T-cell (primary cell): ENCODE measurements around the gene ARHGAP32. TPM values are rescaled to one million over a fixed set of nuclear protein-coding genes. Genes with fewer than 3 reads are reported as not detected.

ENCODE experiments used
- ATAC-seq, 4 experiments: fragments of 200-7000 bp in 3 of 4; fragments of 150-1000 bp in 1 of 4; cut with Tn5 transposase; replicated peaks in 1 of 4; 1 replicate in 3 of 4; 2 replicates in 1 of 4; pipeline ENCODE4 v1.10.0; 2021; ENCODE audit warnings: moderate library complexity in 3 of 4, mild to moderate bottlenecking in 2 of 4, moderate number of reproducible peaks in 1 of 4
- CTCF ChIA-PET, 2 donors: fragments of 300-600 bp; sonication (Branson Sonifier 250); formaldehyde crosslinking; loops; one replicate each; lab custom pipeline; 2022; ENCODE audit warnings: antibody characterized with exemption in 2 of 2; lab: Charles Lee
- POLR2A ChIA-PET, 2 donors: fragments of 300-600 bp; sonication (Branson Sonifier 250); formaldehyde crosslinking; loops; one replicate each; lab custom pipeline; 2022; ENCODE audit warnings: antibody characterized with exemption in 2 of 2; lab: Charles Lee
- DNase-seq, 35 experiments: peaks; one replicate each; pipeline versions ENCODE4 v3.0.0 to v3.0.0-alpha.2; 2013 to 2023
- H3K27ac ChIP-seq: one replicate; pipeline ENCODE4 v1.5.1; 2013; ENCODE audit warnings: low read length
- H3K27me3 ChIP-seq, 2 experiments: replicated peaks in 1 of 2; 1 replicate in 1 of 2; 2 replicates in 1 of 2; pipeline versions ENCODE4 v1.6.1 to v1.7.0; 2013; ENCODE audit warnings: low read length in 1 of 2, mixed read lengths in 1 of 2; ENCODE audit not compliant: control insufficient read depth in 2 of 2, insufficient read depth in 2 of 2; ENCODE audit errors: extremely low read depth in 1 of 2
- H3K36me3 ChIP-seq, 2 donors: 1 replicate in 1 of 2; 2 replicates in 1 of 2; pipeline versions ENCODE4 v1.6.1 to v1.7.0; 2013; ENCODE audit warnings: low read length in 1 of 2; ENCODE audit not compliant: control insufficient read depth in 2 of 2, insufficient read depth in 1 of 2; ENCODE audit errors: extremely low read depth in 1 of 2
- H3K4me1 ChIP-seq, 2 experiments: 1 replicate in 1 of 2; 2 replicates in 1 of 2; pipeline versions ENCODE4 v1.6.1 to v1.7.0; 2013; ENCODE audit warnings: low read length in 2 of 2, mixed read lengths in 1 of 2; ENCODE audit not compliant: insufficient read depth in 2 of 2, control insufficient read depth in 1 of 2; ENCODE audit errors: extremely low read depth in 1 of 2
- H3K4me3 ChIP-seq, 2 donors: 1 replicate in 1 of 2; 2 replicates in 1 of 2; pipeline versions ENCODE4 v1.5.1 to v1.7.0; 2013; ENCODE audit warnings: mild to moderate bottlenecking in 2 of 2, low read length in 1 of 2, moderate library complexity in 1 of 2; ENCODE audit not compliant: control insufficient read depth in 1 of 2; ENCODE audit errors: extremely low read depth in 1 of 2
- H3K9me3 ChIP-seq: 2 replicates; pipeline ENCODE4 v1.7.0; 2013
- H3K27ac Mint-ChIP-seq, 2 donors: one replicate each; pipeline ENCODE4 v1.8.0; 2020 to 2021; ENCODE audit warnings: mild to moderate bottlenecking in 2 of 2, mixed read lengths in 2 of 2
- H3K27me3 Mint-ChIP-seq, 2 donors: one replicate each; pipeline ENCODE4 v1.8.0; 2021 to 2022; ENCODE audit warnings: mixed read lengths in 2 of 2
- H3K36me3 Mint-ChIP-seq: one replicate; pipeline ENCODE4 v1.8.0; 2021; ENCODE audit warnings: mixed read lengths
- H3K4me1 Mint-ChIP-seq, 3 donors: one replicate each; pipeline ENCODE4 v1.8.0; 2020 to 2022; ENCODE audit warnings: mixed read lengths in 3 of 3, mild to moderate bottlenecking in 1 of 3
- H3K4me3 Mint-ChIP-seq, 3 donors: one replicate each; pipeline ENCODE4 v1.8.0; 2020 to 2022; ENCODE audit warnings: mild to moderate bottlenecking in 3 of 3, mixed read lengths in 3 of 3, moderate library complexity in 3 of 3
- H3K9me3 Mint-ChIP-seq, 3 donors: one replicate each; pipeline ENCODE4 v1.8.0; 2020 to 2022; ENCODE audit warnings: mixed read lengths in 3 of 3
- WGBS: methylation state at CpG from one replicate; pipeline ENCODE4 v1.1.5; 2013; ENCODE audit warnings: missing lambda C conversion rate; ENCODE audit not compliant: insufficient coverage; 5-methylcytosine and 5-hydroxymethylcytosine counted together
- total RNA-seq, 35 experiments: library from RNA in 6 of 35; stranded (reverse) in 6 of 35; fragments of 120-200 nt in 1 of 35; gene quantifications; one replicate each; pipeline versions ENCODE4 v1.2.1 to v1.2.4 and lab custom pipeline; 2013 to 2026

The ARHGAP32 gene
- total RNA-seq, 5 donors from 2014 or later (not counting 1 experiment from before 2014, with no cell fraction given): 4.4 to 7.8 (median 6.5) TPM

- Histone ChIP-seq H3K9me3 (no peaks in the 10 kb centered on the region), H3K4me1 (no peaks in the 10 kb centered on the region), H3K27me3 (peaks cover 0 to 2% of the 10 kb centered on the region in 2 experiments), H3K36me3 (no peaks in the 10 kb centered on the region), H3K4me3 (no peak overlapping the region), H3K27ac (no peak overlapping the region)
- Mint-ChIP-seq H3K4me3 (no peak overlapping the region), H3K27me3 (peaks cover 15 to 25% of the 10 kb centered on the region in 2 donors), H3K4me1 (no peaks in the 10 kb centered on the region), H3K36me3 (no peaks in the 10 kb centered on the region), H3K27ac (no peak overlapping the region), H3K9me3 (no peaks in the 10 kb centered on the region)
- ChIA-PET POLR2A (no interaction called here), CTCF (interaction anchor here in 1 of 2 donors (0.9 kb wide), 1 partner anchor 9 kb away, joined by 4 read pairs; no protein-coding TSS in a partner anchor)
- DNase-seq (no peak), ATAC-seq (no peak)
- WGBS: 23% methylated on average over 3 of the region's 3 CpGs
These were observed 243.5 kb downstream of the ARHGAP32 start for GRCh38 chr11:128948583-128948982.

- POLR2A ChIA-PET: no interaction called here
- ATAC-seq: no peak
- H3K27ac ChIP-seq: no peak overlapping the region
- no peak overlapping the region for H3K4me3 ChIP-seq
- H3K4me1 ChIP-seq: no peaks in the 10 kb centered on the region
- Mint-ChIP-seq H3K27ac (no peak overlapping the region), H3K9me3 (no peaks in the 10 kb centered on the region), H3K27me3 (peaks cover 8 to 29% of the 10 kb centered on the region in 2 donors), H3K4me1 (no peaks in the 10 kb centered on the region), H3K4me3 (no peak overlapping the region), H3K36me3 (no peaks in the 10 kb centered on the region)
- H3K36me3 ChIP-seq: no peaks in the 10 kb centered on the region
- CTCF ChIA-PET: no interaction called here
- WGBS: 80% methylated on average over 1 of the region's 2 CpGs
- peaks cover 0 to 2% of the 10 kb centered on the region in 2 experiments for H3K27me3 ChIP-seq
- no peak for DNase-seq
- H3K9me3 ChIP-seq: no peaks in the 10 kb centered on the region
These were observed 244.4 kb downstream of the ARHGAP32 start for GRCh38 chr11:128947773-128948172.

- ATAC-seq (no peak), DNase-seq (no peak)
- WGBS: no CpG with 5 or more reads among the region's 2 CpGs
- H3K27ac ChIP-seq: no peak overlapping the region
- H3K4me3 Mint-ChIP-seq: no peak overlapping the region
- H3K4me3 ChIP-seq: no peak overlapping the region
- H3K36me3 ChIP-seq: no peaks in the 10 kb centered on the region
- no peaks in the 10 kb centered on the region for H3K4me1 ChIP-seq
- no peaks in the 10 kb centered on the region for H3K4me1 Mint-ChIP-seq
- no peaks in the 10 kb centered on the region for H3K36me3 Mint-ChIP-seq
- no peak overlapping the region for H3K27ac Mint-ChIP-seq
- peaks cover 7 to 29% of the 10 kb centered on the region in 2 donors for H3K27me3 Mint-ChIP-seq
- no peaks in the 10 kb centered on the region for H3K9me3 ChIP-seq
- H3K27me3 ChIP-seq: peaks cover 0 to 10% of the 10 kb centered on the region in 2 experiments
- ChIA-PET POLR2A (interaction anchor here in 1 of 2 donors (0.7 kb wide), 1 partner anchor 1301 kb away, joined by 3 read pairs; no protein-coding TSS in a partner anchor), CTCF (interaction anchor here in 1 of 2 donors (1.4 kb wide), 1 partner anchor 10 kb away, joined by 5 read pairs; no protein-coding TSS in a partner anchor)
- H3K9me3 Mint-ChIP-seq: no peaks in the 10 kb centered on the region
These were observed 245.5 kb downstream of the ARHGAP32 start for GRCh38 chr11:128946648-128947047.

- no peaks in the 10 kb centered on the region for H3K4me1 Mint-ChIP-seq
- H3K27me3 ChIP-seq: peaks cover 0 to 24% of the 10 kb centered on the region in 2 experiments
- H3K4me1 ChIP-seq: no peaks in the 10 kb centered on the region
- H3K27ac Mint-ChIP-seq: no peak overlapping the region
- no peak overlapping the region for H3K4me3 Mint-ChIP-seq
- H3K9me3 Mint-ChIP-seq: no peaks in the 10 kb centered on the region
- peaks cover 7 to 29% of the 10 kb centered on the region in 2 donors for H3K27me3 Mint-ChIP-seq
- ATAC-seq (no peak), DNase-seq (no peak)
- POLR2A ChIA-PET: no interaction called here
- no peaks in the 10 kb centered on the region for H3K36me3 ChIP-seq
- CTCF ChIA-PET: interaction anchor here in 1 of 2 donors (1.1 kb wide), 1 partner anchor 786 kb away, joined by 3 read pairs; no protein-coding TSS in a partner anchor
- no peaks in the 10 kb centered on the region for H3K36me3 Mint-ChIP-seq
- WGBS: 86% methylated on average over 13 of the region's 16 CpGs
- H3K9me3 ChIP-seq: no peaks in the 10 kb centered on the region
- H3K4me3 ChIP-seq: no peak overlapping the region
- no peak overlapping the region for H3K27ac ChIP-seq
These were observed 248.6 kb downstream of the ARHGAP32 start for GRCh38 chr11:128943428-128943976.

- no peaks in the 10 kb centered on the region for H3K9me3 ChIP-seq
- no peaks in the 10 kb centered on the region for H3K4me1 Mint-ChIP-seq
- H3K36me3 Mint-ChIP-seq: no peaks in the 10 kb centered on the region
- peaks cover 3 to 26% of the 10 kb centered on the region in 2 donors for H3K27me3 Mint-ChIP-seq
- H3K27me3 ChIP-seq: peaks cover 0 to 25% of the 10 kb centered on the region in 2 experiments
- H3K9me3 Mint-ChIP-seq: no peaks in the 10 kb centered on the region
- ChIA-PET CTCF (interaction anchor here in 1 of 2 donors (1.1 kb wide), 1 partner anchor 786 kb away, joined by 3 read pairs; no protein-coding TSS in a partner anchor), POLR2A (no interaction called here)
- H3K36me3 ChIP-seq: no peaks in the 10 kb centered on the region
- no peak for DNase-seq
- H3K27ac Mint-ChIP-seq: no peak within 1 kb of the TSS
- no peak for ATAC-seq
- no peaks in the 10 kb centered on the region for H3K4me1 ChIP-seq
- H3K4me3 Mint-ChIP-seq: no peak within 1 kb of the TSS
- 86% methylated on average over 16 of the region's 21 CpGs for WGBS
- H3K27ac ChIP-seq: no peak within 1 kb of the TSS
- H3K4me3 ChIP-seq: no peak within 1 kb of the TSS
These were observed 249.2 kb downstream of the ARHGAP32 start, which contains the start of gene TP53AIP1 for GRCh38 chr11:128942817-128943427. Gene TP53AIP1 (minus strand): TSS chr11:128942871. CDS start chr11:128937818, 5,053 bp downstream.

- Histone ChIP-seq H3K27ac (no peak overlapping the region), H3K36me3 (no peaks in the 10 kb centered on the region), H3K4me1 (no peaks in the 10 kb centered on the region), H3K9me3 (no peaks in the 10 kb centered on the region), H3K4me3 (no peak overlapping the region), H3K27me3 (peaks cover 0 to 29% of the 10 kb centered on the region in 2 experiments)
- 98% methylated on average over 13 of the region's 13 CpGs for WGBS
- Mint-ChIP-seq H3K36me3 (no peaks in the 10 kb centered on the region), H3K27me3 (peaks cover 3 to 22% of the 10 kb centered on the region in 2 donors), H3K27ac (no peak overlapping the region), H3K4me1 (no peaks in the 10 kb centered on the region), H3K4me3 (no peak overlapping the region), H3K9me3 (no peaks in the 10 kb centered on the region)
- ATAC-seq (no peak), DNase-seq (no peak)
- CTCF ChIA-PET: no interaction called here
- POLR2A ChIA-PET: no interaction called here
These were observed 249.9 kb downstream of the ARHGAP32 start for GRCh38 chr11:128942272-128942612.
